A549 (cell line): ENCODE results near the gene FUCA1. TPM values are rescaled to one million over a fixed set of nuclear protein-coding genes. Genes with fewer than 3 reads are reported as not detected.

Experiments used
- ATAC-seq, 2 experiments: fragments of 200-7000 bp in 1 of 2; fragments of >200 bp in 1 of 2; cut with Nextera tagmentation in 1 of 2; cut with Tn5 transposase in 1 of 2; 3 replicates each; pipeline versions ENCODE4 v1.8.0 to v1.9.1; 2018 to 2020; ENCODE audit warnings: mild to moderate bottlenecking in 1 of 2, moderate library complexity in 1 of 2
- CTCF ChIA-PET: fragments of 300-600 bp; sonication (Branson Sonifier 250); formaldehyde crosslinking; extraction: SDS; loops from one replicate; lab custom pipeline; 2021; ENCODE audit warnings: antibody characterized with exemption, inconsistent platforms; lab: Yijun Ruan, JAX
- POLR2A ChIA-PET: fragments of 350-600 bp; formaldehyde crosslinking; extraction: SDS; loops from one replicate; lab custom pipeline; 2021; ENCODE audit warnings: antibody characterized with exemption, inconsistent platforms; lab: Yijun Ruan, JAX
- DNase-seq, 2 experiments: peaks; one replicate each; pipeline versions ENCODE4 v3.0.0 to v3.0.0-alpha.2; 2011 to 2016; ENCODE audit warnings: low read depth in 1 of 2, low spot score in 1 of 2
- FAIRE-seq: peaks from 2 replicates; lab custom pipeline; 2011; peaks lifted over from hg19 to GRCh38; lab: Jason Lieb, UNC
- H3K27ac ChIP-seq, 2 experiments: fragments of >200 bp; sonication (Bioruptor Twin); formaldehyde crosslinking; 3 replicates each; pipeline ENCODE4 v1.5.1; 2016 to 2017
- H3K4me1 ChIP-seq: fragments of >200 bp; sonication (Bioruptor Twin); formaldehyde crosslinking; 3 replicates; pipeline ENCODE4 v1.6.1; 2016
- H3K4me2 ChIP-seq: fragments of >200 bp; sonication (Bioruptor Twin); formaldehyde crosslinking; 3 replicates; pipeline ENCODE4 v1.6.1; 2016
- H3K4me3 ChIP-seq: fragments of >200 bp; sonication (Bioruptor Twin); formaldehyde crosslinking; 3 replicates; pipeline ENCODE4 v1.5.1; 2016
- H3K9me3 ChIP-seq: fragments of >200 bp; sonication (Bioruptor Twin); formaldehyde crosslinking; 3 replicates; pipeline ENCODE4 v1.6.1; 2016
- ATOH8 ChIP-seq: fragments of 250-450 bp; sonication (Bioruptor Pico); IDR thresholded peaks from 2 replicates; pipeline ENCODE4 v1.5.0; 2020; ENCODE audit warnings: low read depth, mild to moderate bottlenecking, moderate library complexity
- BCL3 ChIP-seq: fragments of >200 bp; sonication (Bioruptor Twin); formaldehyde crosslinking; IDR thresholded peaks from 3 replicates; pipeline ENCODE4 v1.6.1; 2016
- CHD4 ChIP-seq: fragments of 200-600 bp; sonication (generic); IDR thresholded peaks from 2 replicates; pipeline ENCODE4 v1.6.1; 2016; ENCODE audit warnings: antibody characterized with exemption, mild to moderate bottlenecking, borderline replicate concordance
- CTCF ChIP-seq: fragments of >200 bp; sonication (Bioruptor Twin); formaldehyde crosslinking; IDR thresholded peaks from 3 replicates; pipeline ENCODE4 v1.5.1; 2016
- EHF ChIP-seq: fragments of 250-450 bp; sonication (Bioruptor Pico); IDR thresholded peaks from 2 replicates; pipeline ENCODE4 v1.5.0; 2020; ENCODE audit warnings: mild to moderate bottlenecking
- EP300 ChIP-seq, 2 experiments: fragments of >200 bp; sonication (Bioruptor Twin); formaldehyde crosslinking; IDR thresholded peaks; 2 replicates in 1 of 2; 3 replicates in 1 of 2; pipeline ENCODE4 v1.6.1; 2016 to 2017
- FOSB ChIP-seq: fragments of 250-450 bp; sonication (Bioruptor Pico); IDR thresholded peaks from 2 replicates; pipeline ENCODE4 v1.5.0; 2020; ENCODE audit warnings: mild to moderate bottlenecking, moderate library complexity
- FOSL2 ChIP-seq, 2 experiments: fragments of 450-650 bp in 1 of 2; fragments of >200 bp in 1 of 2; sonication (Bioruptor Twin) in 1 of 2; formaldehyde crosslinking; IDR thresholded peaks; 2 replicates each; pipeline versions ENCODE4 v1.5.0 to v1.6.1; 2016 to 2020; ENCODE audit warnings: mild to moderate bottlenecking in 1 of 2, moderate library complexity in 1 of 2
- HDAC2 ChIP-seq: fragments of 200-600 bp; sonication (generic); IDR thresholded peaks from 2 replicates; pipeline ENCODE4 v1.6.1; 2016
- HOXA7 ChIP-seq: fragments of 250-450 bp; sonication (Bioruptor Pico); IDR thresholded peaks from 2 replicates; pipeline ENCODE4 v1.5.0; 2020; ENCODE audit warnings: mild to moderate bottlenecking, moderate library complexity
- JUNB ChIP-seq: fragments of >200 bp; sonication (Bioruptor Twin); formaldehyde crosslinking; IDR thresholded peaks from 2 replicates; pipeline ENCODE4 v1.6.1; 2016
- MAZ ChIP-seq: fragments of 150-350 bp; IDR thresholded peaks from 2 replicates; pipeline ENCODE4 v1.6.1; 2014; ENCODE audit warnings: antibody characterized with exemption, low read depth, low read length, borderline replicate concordance
- NFE2L2 ChIP-seq: fragments of 150-350 bp; conservative IDR thresholded peaks from 2 replicates; pipeline ENCODE4 v1.6.1; 2014; ENCODE audit warnings: low read length
- POLR2A ChIP-seq: IDR thresholded peaks from 2 replicates; pipeline ENCODE4 v1.6.1; 2012; ENCODE audit warnings: mild to moderate bottlenecking, low read length
- POLR2AphosphoS2 ChIP-seq: conservative IDR thresholded peaks from 2 replicates; pipeline ENCODE4 v1.6.1; 2012; ENCODE audit warnings: low read length, improper control_type of control experiment, inconsistent platforms
- REST ChIP-seq: fragments of 200-600 bp; sonication (generic); IDR thresholded peaks from 2 replicates; pipeline ENCODE4 v1.6.1; 2016; ENCODE audit warnings: antibody characterized with exemption, mild to moderate bottlenecking, moderate library complexity
- RNF2 ChIP-seq: fragments of 200-600 bp; sonication (generic); IDR thresholded peaks from 2 replicates; pipeline ENCODE4 v1.6.1; 2016; ENCODE audit warnings: low read depth, mild to moderate bottlenecking, antibody characterized with exemption, moderate library complexity, borderline replicate concordance
- SMC3 ChIP-seq: fragments of >200 bp; sonication (Bioruptor Twin); formaldehyde crosslinking; IDR thresholded peaks from 3 replicates; pipeline ENCODE4 v1.6.1; 2018; ENCODE audit warnings: inconsistent platforms
- TP53 ChIP-seq: fragments of 250-450 bp; sonication (Bioruptor Pico); IDR thresholded peaks from 2 replicates; pipeline ENCODE4 v1.5.0; 2021; ENCODE audit warnings: mild to moderate bottlenecking, moderate library complexity
- ZC3H11A ChIP-seq: fragments of 450-650 bp; IDR thresholded peaks from 2 replicates; pipeline ENCODE4 v1.6.1; 2014; ENCODE audit warnings: antibody characterized with exemption, mild to moderate bottlenecking
- WGBS: methylation state at CpG from one replicate; pipeline ENCODE4 v1.1.6; 2017; ENCODE audit errors: missing lambda C conversion rate; 5-methylcytosine and 5-hydroxymethylcytosine counted together
- polyA plus RNA-seq, 4 experiments: library from polyadenylated mRNA; depleted of rRNA in 3 of 4; stranded (reverse); fragments of >200 nt; fragmentation: RNase III in 1 of 4; extraction: RNeasy Plus Mini Kit Qiagen cat#74134 plus additional on column Dnase treatment in 1 of 4; gene quantifications; 2 replicates in 3 of 4; 3 replicates in 1 of 4; pipeline ENCODE4 v1.2.3, GENCODE V29; 2011 to 2017

The FUCA1 gene
- polyA plus RNA-seq, 2 of the 4 experiments (the other 2 are of a cell fraction) = 9.7 to 16.1 TPM

- DNase-seq = no peak
- Histone ChIP-seq H3K4me2 (no peak overlapping the region), H3K4me3 (no peak overlapping the region), H3K4me1 (no peaks in the 10 kb centered on the region), H3K9me3 (no peaks in the 10 kb centered on the region), H3K27ac (no peak overlapping the region)
- ChIA-PET POLR2A (no interaction called here), CTCF (interaction anchor here (0.6 kb wide), 1 partner anchor 12 kb away, joined by 3 read pairs; no protein-coding TSS in a partner anchor)
- TF ChIP-seq ATOH8 (CRISPR knock-in tag) (no peak), MAZ (no peak), POLR2AphosphoS2 (no peak), NFE2L2 (no peak), EP300 (IDR thresholded peaks at IDR 0.05) (no peak), REST (no peak), CTCF (no peak), BCL3 (no peak), POLR2A (no peak), CHD4 (no peak)
- WGBS = 70% methylated on average over 10 of the region's 10 CpGs
- ATAC-seq = no peak
- FAIRE-seq = no peak
These were observed 36.8 kb upstream of the FUCA1 start for GRCh38 chr1:23904748-23905357.

GRCh38 chr1:23903754-23904153 is 35.7 kb upstream of the FUCA1 start:
- no peak overlapping the region for H3K4me2 ChIP-seq
- DNase-seq (no peak), FAIRE-seq (no peak), ATAC-seq (no peak)
- no peak overlapping the region for H3K27ac ChIP-seq
- H3K9me3 ChIP-seq = no peaks in the 10 kb centered on the region
- ChIA-PET POLR2A (interaction anchor here (0.7 kb wide), 1 partner anchor 244 kb away, joined by 5 read pairs; no protein-coding TSS in a partner anchor), CTCF (no interaction called here)
- no peak overlapping the region for H3K4me3 ChIP-seq
- no peaks in the 10 kb centered on the region for H3K4me1 ChIP-seq
- 84% methylated on average over 6 of the region's 6 CpGs for WGBS
- TF ChIP-seq ZC3H11A = no peak
- no peak for TF ChIP-seq JUNB
- TF ChIP-seq REST = no peak
- TF ChIP-seq CTCF = no peak
- no peak for TF ChIP-seq TP53
- TF ChIP-seq NFE2L2 = no peak
- no peak for TF ChIP-seq BCL3
- no peak for TF ChIP-seq EHF (CRISPR knock-in tag)
- no peak for TF ChIP-seq FOSB (CRISPR knock-in tag)
- TF ChIP-seq SMC3 = no peak
- no peak for TF ChIP-seq HDAC2
- no peak for TF ChIP-seq RNF2
- TF ChIP-seq FOSL2 (IDR thresholded peaks at IDR 0.05) = no peak
- TF ChIP-seq FOSL2 (CRISPR knock-in tag; IDR thresholded peaks at IDR 0.05) = no peak
- no peak for TF ChIP-seq HOXA7
